LNCAP (cell line): ENCODE results near the gene ALDOA.

Experiments used
- CTCF ChIP-seq: fragments of 450-650 bp; IDR thresholded peaks from 2 replicates; pipeline ENCODE4 v1.5.1; 2017; ENCODE audit warnings: mild to moderate bottlenecking

The ALDOA gene

GRCh38 chr16:30079480-30079879 lies 13.9 kb downstream of the ALDOA start:
- TF ChIP-seq CTCF: no peak

- peak; percentile 21; the same call in 1 of the 2 replicates for TF ChIP-seq CTCF
These were observed 17.1 kb downstream of the ALDOA start for GRCh38 chr16:30082545-30083090.

DNA sequence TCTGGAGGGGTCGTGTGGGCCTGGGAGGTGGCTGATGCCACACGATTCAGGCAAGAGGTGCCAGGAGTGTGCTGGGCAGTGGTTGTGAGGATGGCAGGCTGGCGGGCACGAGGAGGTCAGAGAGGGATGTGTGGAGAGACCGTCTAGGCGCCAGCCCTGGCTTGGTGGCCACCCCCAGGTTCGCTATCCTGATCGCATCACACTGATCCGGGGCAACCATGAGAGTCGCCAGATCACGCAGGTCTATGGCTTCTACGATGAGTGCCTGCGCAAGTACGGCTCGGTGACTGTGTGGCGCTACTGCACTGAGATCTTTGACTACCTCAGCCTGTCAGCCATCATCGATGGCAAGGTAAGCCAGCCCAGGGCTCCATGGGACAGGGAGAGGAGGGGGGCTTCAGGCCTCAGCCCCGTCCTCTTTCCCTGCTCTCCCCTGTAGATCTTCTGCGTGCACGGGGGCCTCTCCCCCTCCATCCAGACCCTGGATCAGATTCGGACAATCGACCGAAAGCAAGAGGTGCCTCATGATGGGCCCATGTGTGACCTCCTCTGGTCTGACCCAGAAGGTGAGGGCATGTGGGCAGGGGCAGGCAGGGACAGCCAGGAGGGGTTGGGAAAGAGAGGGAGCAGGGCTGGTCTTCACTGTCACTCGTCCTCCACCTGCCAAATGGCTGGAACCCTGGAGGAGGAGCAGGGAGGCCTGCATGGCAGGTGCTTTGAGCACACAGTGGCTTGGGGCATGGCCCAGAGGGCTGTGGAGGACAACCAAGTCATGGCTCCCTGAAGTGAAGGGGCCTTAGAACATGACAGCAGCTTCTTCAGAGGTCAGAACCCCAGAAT lies 17.9 kb downstream of the ALDOA start:
- no peak for TF ChIP-seq CTCF

DNA sequence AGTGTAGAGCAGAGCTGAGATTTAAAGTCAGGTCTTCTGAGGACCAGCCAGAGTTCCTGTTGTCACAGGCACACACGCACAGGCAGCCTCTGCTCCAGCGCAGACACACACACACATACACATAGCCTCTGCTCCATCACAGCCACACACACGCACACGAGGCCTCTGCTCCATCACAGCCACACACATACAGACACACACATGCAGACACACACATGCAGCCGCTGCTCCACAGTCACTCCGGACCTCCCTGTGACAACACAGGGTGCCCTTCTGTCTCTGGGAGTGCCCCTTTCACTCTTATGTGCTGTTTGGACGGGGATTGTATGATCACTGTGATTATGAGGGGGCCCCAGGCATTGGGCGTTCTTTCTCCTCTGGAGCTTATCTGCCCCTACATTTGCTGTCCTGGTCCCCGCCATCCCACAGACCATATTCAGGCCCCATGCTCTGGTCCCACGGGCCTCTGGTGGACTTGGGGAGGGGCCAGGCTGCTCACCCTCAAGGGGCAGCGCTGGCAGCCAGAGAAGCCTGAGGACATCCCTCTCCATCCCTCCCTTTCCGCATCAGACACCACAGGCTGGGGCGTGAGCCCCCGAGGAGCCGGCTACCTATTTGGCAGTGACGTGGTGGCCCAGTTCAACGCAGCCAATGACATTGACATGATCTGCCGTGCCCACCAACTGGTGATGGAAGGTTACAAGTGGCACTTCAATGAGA lies 18.7 kb downstream of the ALDOA start:
- no peak for TF ChIP-seq CTCF

- TF ChIP-seq CTCF: no peak
These were observed 19.2 kb downstream of the ALDOA start for GRCh38 chr16:30084816-30085159.

DNA sequence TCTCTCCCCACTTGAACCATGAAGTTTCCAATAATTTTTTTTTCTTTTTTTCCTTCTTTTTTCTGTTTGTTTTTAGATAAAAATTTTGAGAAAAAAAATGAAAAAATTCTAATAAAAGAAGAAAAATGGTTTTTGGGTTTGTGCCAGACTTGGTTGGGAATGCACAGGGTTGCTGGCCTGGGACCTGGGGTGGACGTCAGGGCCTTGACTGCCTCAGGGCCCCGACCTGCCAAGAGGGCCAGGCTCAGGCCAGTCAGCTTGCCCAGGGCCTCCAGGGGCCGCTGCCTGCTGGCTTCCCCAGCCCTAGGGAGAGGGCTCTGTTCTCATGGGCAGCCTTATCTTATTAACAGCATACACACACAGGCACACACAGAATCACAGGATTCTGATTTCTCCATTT lies 19.7 kb downstream of the ALDOA start:
- TF ChIP-seq CTCF: no peak

GRCh38 chr16:30085820-30086219 lies 20.3 kb downstream of the ALDOA start:
- no peak for TF ChIP-seq CTCF
